Amniotic epithelial cell (primary cell): ENCODE measurements around the gene PHLDB3.
"Not testable (repeated sequence)": the region's sequence is repeated elsewhere in the genome, so short reads cannot be mapped to it uniquely, and the experiment has no call there.

ENCODE experiments used
- DNase-seq: peaks from one replicate; pipeline ENCODE4 v3.0.0-alpha.2; 2010; ENCODE audit warnings: low read depth

PHLDB3 gene

DNA sequence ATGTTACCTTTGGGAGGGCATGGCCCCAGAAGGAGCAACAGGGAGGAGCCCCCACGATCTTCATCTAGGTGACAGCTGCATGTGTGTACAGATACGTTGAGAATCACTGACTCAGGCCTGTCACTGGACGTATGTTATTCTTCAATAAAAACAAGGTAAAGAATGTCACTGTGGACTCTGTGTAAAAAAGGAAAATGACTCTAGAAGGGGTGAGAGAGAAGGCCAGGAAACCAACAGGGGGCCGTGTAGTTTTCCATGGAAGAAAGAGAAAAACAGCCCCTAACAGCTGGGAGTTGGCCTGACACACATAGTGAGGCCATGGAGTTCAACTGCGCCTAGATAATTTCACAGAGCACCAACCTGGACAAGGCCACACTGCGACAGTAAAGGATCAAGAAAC is 37.3 kb downstream of the PHLDB3 start:
- DNase-seq: no peak

- DNase-seq: no peak
These were observed 37.8 kb downstream of the PHLDB3 start for GRCh38 chr19:43466793-43467192.

DNA sequence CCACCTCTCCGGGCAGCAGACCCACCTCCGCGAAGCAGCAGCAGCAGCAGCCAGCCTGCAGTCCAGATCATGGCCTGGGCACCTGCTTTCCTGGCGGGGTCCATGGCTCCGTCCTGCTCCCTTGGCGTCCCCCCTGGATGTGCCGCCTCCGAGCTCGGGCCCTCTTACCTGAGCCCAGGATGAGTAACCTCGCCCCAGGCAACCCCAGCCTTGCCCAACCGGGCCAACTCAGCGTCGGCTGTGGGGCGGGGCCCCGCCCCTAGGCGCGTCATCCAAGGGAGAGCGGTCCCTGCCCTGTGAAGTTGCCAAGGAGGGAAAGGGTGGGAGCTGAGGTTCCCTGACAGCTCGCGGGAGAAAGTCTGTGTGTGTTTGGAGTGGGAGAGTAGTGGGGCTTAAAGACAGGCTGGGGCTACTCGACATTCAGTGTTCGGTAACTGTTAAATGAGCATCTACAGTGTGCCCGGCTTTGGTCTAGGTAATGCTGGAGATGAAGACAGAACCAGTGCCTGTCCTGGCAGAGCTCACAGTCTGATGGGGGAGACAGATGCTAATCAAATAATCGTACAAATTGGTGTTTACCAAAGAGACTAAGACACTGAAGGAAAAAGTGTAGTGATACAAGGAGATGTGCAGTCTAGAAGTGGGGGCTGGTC is 39.0 kb downstream of the PHLDB3 start, which contains the start of gene LYPD3:
Gene LYPD3 (minus strand): TSS at position 141 of the 653 bp plus-strand sequence. CDS start 37 bp downstream, at position 104.
- peak; percentile 34 for DNase-seq

- no peak for DNase-seq
These were observed 40.3 kb downstream of the PHLDB3 start for GRCh38 chr19:43464134-43464775.

DNA sequence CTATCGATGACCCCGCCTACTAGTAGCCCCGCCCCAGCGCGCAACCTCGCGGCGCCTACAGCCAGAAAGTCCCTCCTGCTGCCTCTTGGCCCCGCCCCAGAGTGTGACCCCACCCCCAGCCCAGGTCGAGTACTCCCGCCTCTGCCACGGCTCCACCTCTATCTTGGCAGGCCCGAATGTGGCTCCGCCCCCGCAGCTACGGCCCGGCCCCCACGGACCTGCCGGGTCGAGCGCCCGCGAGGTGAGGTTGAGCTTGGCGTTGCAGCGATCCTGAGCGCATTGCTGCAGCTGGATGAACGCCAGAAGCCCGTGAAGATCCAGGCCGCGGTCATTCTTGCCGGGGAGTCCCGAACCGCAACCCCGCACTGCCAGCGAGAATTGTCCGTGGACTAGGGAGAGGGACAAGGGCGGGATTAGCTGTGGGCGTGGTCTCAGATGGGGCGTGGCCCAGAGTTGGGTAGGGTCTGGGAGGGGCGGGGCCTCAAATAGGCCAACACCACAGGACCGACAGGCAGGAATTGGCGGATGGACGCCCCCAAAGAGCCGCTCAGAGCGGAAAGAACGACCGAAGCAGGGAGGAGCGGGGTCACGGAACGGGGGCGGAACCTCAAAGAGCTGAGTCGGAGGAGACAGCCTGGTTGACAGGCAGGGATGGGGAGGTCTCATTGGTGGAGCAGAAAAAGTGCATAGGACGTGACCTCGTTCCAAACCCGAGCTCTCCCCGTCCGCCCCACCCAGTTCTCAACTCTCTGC is 41.0 kb downstream of the PHLDB3 start:
- DNase-seq: peak; percentile 86

DNA sequence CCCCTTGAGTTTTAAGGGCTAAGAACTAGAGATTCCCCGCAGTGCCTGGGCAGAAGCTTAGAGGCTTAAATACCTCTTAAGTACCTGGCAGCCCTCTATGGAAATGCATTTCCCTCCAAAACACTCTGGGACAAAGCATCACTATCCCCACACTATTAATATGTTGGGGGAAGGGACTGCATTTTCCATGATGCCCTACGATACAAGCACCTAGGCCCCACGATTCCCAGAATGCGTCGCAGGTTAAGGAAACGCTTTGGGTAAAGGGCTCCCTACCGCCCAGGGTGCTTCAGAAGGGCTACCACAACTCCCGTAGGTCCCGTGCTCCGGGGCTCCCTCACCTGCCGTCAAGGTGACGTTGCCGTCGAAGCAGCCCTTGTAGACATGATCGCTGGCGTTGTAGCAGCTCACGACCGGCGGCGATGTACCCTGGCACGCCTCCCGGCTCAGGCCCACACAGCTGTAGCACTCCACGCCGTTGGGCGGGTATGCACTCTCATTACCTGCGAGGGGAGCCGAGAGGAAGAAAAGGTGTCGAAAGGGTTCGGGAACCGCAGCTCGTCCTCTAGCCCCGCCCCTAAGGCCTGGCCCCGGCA is 41.7 kb downstream of the PHLDB3 start:
- DNase-seq: no peak

GRCh38 chr19:43462383-43462782 is 42.2 kb downstream of the PHLDB3 start:
- no peak for DNase-seq

DNA sequence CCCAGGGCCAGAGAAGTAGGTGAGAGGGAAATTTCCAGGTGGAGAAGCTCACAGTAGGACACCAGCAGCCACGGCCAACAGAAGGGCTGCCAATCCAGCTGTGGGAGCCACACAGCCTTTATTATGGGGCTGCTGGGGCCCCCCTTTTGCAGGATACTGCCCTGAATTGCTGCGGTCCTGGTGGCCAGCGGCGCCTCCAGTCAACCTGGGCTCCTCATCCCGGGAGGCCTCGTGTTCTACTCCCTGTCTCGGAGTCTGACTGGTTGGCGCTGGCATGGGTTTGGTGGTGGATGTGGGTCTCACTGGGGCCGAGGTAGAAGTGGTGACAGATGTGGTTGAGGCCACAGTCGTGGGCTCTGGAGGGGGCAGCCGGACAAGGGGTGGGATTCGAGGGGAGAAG is 43.2 kb downstream of the PHLDB3 start:
- no peak for DNase-seq

- no peak for DNase-seq
These were observed 44.1 kb downstream of the PHLDB3 start for GRCh38 chr19:43460362-43461016.

DNA sequence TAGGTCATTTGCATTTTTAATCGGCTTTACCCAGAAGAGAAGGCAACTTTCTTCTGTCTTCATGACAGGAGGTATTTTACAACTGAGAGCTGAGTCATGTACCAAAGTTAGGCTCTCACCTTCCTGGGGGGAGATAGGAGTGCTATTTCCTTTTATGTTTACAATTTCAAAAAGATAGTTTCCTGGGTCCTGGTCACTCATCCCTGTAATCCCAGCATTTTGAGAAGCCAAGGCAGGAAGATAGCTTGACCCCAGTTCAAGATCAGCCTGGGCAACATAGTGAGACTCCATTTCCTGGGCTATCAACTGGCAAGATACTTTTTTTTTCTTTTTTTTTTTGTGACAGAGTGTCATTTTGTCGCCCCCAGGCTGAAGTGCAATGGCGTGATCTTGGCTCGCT is 46.7 kb downstream of the PHLDB3 start:
- DNase-seq: no peak

DNA sequence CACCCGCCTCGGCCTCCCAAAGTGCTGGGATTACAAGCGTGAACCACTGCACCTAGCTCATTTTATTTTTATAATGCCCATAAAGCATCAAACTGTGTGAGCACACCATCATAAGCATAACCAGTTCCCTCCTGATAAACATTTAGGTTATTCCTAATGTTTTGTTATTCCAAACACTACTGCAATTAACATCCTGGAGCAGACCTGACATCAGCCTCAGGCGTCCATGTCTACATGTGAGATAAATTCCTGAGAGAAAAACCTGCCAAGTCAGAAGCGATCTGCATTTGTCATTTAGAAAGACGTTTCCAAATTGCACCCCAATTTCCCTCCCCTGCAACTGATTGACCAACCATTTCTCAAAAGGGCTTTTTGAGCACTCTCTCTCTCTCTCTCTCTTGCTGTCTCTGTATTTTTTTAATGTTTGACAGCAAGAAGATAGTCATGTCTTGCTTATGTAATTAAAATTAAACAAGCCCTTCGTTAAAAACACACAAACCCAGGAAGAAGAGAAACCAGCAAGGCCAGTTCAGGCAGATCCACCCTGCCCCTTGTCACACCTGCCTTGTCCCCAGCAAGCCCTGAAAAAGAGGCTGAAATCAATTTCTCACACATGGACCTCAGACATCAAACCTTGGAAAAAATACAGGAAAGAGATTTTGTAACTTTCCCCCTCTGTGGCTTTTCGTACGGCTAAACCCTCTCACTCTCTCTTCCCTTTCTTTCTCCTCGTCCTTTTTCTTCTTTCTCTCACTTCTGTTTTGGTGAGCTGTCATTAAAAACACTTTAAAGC is 49.0 kb downstream of the PHLDB3 start:
- no peak for DNase-seq

- DNase-seq: no peak
These were observed 50.5 kb downstream of the PHLDB3 start for GRCh38 chr19:43454031-43454430.

GRCh38 chr19:43452582-43452981 is 52.0 kb downstream of the PHLDB3 start:
- DNase-seq: no peak

DNA sequence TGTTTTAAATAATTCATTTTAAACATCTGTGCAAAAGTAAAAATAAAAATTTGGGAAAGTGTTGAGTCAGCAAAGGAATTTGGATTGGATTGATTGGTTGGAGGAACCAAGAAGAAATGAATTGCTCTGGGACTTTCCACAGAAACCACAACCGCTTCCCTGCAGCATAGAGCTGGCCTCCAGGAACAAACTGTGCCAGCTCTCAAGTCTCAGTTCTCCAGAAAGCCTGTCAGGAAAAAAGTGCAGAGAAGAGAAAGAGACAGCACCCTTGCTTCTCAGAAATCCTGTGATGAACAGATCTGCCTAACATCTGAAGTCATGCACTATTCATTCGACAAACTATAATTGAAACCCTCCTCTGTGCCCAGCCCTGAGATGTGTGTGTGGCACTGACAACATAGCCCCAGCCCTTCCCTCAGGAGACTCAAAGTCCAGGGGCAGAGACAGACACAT is 54.0 kb downstream of the PHLDB3 start:
- peak; percentile 67 for DNase-seq

GRCh38 chr19:43447655-43448054 is 56.9 kb downstream of the PHLDB3 start:
- DNase-seq: no peak

- peak; percentile 55 for DNase-seq
These were observed 57.6 kb downstream of the PHLDB3 start for GRCh38 chr19:43446746-43447489.

- DNase-seq: no peak
These were observed 59.1 kb downstream of the PHLDB3 start for GRCh38 chr19:43445426-43445825.

GRCh38 chr19:43444531-43445287 is 59.8 kb downstream of the PHLDB3 start:
- DNase-seq: no peak

DNA sequence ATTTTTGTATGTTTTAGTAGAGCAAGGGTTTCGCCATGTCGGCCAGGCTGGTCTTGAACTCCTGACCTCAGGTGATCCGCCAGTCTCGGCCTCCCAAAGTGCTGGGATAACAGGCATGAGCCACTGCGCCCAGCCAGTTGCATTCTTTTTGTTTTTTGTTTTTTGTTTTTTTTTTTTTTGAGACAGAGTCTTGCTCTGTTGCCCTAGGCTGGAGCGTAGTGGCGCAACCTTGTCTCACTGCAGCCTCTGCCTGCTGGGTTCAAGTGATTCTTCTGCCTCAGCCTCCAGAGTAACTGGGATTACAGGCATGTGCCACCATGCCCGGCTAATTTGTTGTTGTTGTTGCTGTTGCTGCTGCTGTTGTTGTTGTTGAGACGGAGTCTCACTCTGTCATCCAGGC is 60.5 kb downstream of the PHLDB3 start:
- DNase-seq: not testable (repeated sequence)

DNA sequence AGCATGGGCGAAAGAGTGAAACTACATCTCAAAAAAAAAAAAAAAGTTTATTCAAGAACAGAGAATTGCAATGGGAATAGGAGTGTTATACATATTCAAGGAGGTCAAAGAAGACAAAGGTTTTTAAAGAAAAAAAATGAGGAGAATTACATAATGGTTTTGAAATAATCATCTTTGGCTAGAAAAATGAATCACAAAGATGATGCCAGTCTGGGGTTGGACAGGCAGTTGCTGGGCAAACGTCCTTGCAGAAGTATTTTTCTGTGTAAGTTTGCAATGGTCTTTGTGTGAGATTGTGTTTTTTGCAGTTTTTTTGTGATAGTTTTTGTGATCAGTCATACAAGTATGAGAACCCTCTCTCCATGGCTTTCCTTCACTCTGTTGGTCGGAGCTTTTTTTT is 62.8 kb downstream of the PHLDB3 start:
- peak; percentile 23 for DNase-seq
